ENCODE results near the gene IER2.
"Not testable (repeated sequence)": the region's sequence is repeated elsewhere in the genome, so short reads cannot be mapped to it uniquely, and the experiment has no call there.

Gene IER2

GRCh38 chr19:13165162-13165997 lies 15.2 kb downstream of the IER2 start:
- no peak for DNase-seq

DNA sequence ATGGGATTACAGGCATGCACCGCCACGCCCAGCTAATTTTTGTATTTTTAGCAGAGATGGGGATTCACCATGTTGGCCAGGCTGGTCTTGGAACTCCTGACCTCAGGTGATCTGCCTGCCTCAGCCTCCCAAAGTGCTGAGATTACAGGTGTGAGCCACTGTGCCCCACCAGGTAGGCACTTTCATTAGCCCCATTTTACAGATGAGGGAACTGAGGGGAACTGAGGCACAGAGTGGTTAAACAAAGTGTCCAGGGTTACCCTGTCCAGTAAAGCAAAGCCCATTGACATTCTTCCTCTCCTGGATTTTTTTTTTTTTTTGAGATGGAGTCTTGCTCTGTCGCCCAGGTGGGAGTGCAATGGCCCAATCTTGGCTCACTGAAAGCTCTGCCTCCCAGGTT lies 15.9 kb downstream of the IER2 start:
- DNase-seq = not testable (repeated sequence)

GRCh38 chr19:13169769-13170168 lies 19.6 kb downstream of the IER2 start:
- no peak for DNase-seq

DNA sequence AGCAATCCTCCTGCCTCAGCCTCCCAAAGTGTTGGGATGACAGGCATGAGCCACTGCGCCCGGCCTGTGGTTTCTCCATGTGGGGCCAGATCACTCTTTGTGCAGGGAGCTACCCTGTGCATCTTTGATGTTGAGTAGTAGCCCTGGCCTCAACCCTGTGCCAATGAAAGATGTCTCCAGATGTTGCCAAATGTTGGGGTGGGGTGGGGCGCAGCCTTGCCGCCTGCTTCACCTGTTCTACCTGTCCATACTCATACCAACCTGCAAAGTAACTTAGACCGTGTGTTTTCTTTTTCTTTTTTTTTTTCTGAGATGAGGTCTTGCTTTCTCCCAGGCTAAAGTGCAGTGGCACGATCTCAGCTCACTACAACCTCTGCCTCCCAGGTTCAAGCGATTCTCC lies 20.9 kb downstream of the IER2 start:
- no peak for DNase-seq

- DNase-seq = peak; percentile 84
Observed at GRCh38 chr19:13172346-13173138, 22.3 kb downstream of the IER2 start.

- no peak for DNase-seq
Observed at GRCh38 chr19:13173139-13173737, 23.0 kb downstream of the IER2 start.

GRCh38 chr19:13176345-13176744 lies 26.1 kb downstream of the IER2 start:
- no peak for DNase-seq

GRCh38 chr19:13177584-13177983 lies 27.4 kb downstream of the IER2 start:
- DNase-seq = not testable (repeated sequence)

GRCh38 chr19:13178291-13178690 lies 28.1 kb downstream of the IER2 start:
- not testable (repeated sequence) for DNase-seq

DNA sequence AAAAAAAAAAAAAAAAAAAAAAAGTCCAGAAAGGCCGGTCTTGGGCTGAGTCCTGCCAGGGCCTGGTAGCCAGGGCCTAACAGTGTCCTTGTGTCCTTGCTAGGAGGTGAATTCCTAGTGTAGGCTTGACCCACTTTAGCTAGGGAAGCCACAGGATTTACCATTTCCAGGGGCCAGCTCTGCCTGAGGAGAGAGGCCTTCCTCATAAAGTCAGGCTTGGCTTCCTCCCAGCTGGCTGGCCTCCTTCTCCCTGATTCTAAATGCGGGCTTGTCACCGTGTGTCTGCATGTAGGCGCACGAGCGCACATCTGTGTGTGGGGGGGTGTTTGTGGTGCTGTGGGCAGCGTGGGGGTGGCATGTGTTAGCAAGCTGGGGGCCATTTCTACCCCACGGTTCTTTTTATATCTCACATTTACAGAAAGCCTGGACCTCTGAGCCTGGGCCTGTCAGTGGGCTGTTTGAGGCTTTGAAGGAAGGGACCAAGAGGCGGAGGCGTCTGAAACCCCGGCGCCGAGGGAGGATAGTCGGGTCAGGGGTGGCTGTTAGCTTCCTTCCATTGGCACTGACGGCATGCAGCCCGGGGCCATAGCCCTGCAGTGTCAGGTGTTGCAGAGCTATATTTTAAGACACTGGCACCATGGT lies 31.7 kb downstream of the IER2 start:
- peak; percentile 38 for DNase-seq

DNA sequence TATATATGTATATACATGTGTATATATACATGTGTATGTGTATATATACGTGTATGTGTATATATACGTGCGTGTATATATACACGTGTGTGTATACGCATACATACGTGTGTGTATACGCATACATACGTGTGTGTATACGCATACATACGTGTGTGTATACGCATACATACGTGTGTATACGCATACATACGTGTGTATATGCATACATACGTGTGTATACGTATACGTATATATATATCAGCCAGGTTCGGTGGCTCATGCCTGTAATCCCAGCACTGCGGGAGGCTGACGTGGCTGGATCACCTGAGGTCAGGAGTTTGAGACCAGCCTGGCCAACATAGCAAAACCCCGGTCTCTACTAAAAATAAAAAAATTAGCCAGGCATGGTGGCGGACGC lies 34.7 kb downstream of the IER2 start:
- DNase-seq = not testable (repeated sequence)

DNA sequence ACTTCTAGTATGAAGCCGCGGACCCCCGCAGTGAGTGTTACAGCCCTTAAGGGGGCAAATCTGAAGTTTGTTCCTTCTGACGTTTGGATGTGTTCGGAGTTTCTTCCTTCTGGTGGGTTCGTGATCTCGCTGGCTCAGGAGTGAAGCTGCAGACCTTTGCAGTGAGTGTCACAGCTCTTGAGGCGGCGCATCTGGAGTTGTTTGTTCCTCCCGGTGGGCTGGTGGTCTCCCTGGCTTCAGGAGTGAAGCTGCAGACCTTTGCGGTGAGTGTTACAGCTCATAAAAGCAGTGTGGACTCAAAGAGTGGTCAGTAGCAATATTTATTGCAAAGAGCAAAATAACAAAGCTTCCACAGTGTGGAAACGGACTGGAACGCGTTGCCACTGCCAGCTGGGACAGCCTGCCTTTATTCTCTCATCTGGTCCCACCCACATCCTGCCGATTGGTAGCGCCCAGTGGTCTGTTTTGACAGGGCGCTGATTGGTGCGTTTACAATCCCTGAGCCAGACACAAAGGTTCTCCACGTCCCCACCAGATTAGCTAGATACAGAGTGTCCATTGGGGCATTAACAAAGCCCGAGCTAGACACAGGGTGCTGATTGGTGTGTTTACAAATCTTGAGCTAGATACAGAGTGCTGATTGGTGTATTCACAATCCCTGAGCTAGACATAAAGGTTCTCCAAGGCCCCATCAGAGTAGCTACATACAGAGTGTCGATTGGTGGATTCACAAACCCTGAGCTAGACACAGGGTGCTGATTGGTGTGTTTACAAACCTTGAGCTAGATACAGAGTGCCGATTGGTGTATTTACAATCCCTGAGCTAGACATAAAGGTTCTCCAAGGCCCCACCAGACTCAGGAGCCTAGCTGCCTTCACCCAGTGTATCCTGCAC lies 35.8 kb downstream of the IER2 start:
- not testable (repeated sequence) for DNase-seq

DNA sequence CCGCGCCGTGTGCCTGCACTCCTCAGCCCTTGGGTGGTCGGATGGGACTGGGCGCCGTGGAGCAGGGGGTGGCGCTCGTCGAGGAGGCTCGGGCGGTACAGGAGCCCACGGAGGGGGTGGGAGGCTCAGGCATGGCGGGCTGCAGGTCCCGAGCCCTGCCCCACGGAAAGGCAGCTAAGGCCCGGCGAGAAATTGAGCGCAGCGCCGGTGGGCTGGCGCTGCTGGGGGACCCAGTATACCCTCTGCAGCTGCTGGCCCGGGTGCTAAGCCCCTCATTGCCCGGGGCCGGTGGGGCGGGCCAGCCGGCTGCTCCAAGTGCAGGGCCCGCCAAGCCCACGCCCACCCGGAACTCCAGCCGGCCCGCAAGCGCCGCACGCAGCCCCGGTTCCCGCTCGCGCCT lies 36.5 kb downstream of the IER2 start:
- not testable (repeated sequence) for DNase-seq

- DNase-seq = no peak
Observed at GRCh38 chr19:13187419-13187818, 37.2 kb downstream of the IER2 start.

DNA sequence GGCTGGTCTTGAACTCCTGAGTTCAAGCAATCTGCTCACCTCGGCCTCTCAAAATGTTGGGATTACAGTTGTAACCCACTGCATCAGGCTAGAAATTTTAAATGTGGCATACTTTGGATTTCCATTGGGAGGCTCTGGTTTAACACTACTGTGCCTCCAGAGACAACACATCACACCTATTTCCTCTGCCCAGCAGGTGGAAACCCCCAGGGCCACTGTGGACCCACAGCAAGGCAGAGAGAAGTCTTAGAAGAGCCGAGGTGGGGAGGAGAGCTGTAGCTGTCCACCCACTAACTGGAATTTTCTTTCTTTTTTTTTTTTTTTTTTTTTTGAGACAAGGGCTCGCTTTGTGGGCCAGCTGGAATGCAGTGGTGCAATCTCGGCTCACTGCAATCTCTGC lies 39.4 kb downstream of the IER2 start:
- DNase-seq = no peak

GRCh38 chr19:13190781-13191540 lies 40.8 kb downstream of the IER2 start:
- no peak for DNase-seq

- DNase-seq = peak; percentile 52
Observed at GRCh38 chr19:13195678-13196077, 45.5 kb downstream of the IER2 start.

DNA sequence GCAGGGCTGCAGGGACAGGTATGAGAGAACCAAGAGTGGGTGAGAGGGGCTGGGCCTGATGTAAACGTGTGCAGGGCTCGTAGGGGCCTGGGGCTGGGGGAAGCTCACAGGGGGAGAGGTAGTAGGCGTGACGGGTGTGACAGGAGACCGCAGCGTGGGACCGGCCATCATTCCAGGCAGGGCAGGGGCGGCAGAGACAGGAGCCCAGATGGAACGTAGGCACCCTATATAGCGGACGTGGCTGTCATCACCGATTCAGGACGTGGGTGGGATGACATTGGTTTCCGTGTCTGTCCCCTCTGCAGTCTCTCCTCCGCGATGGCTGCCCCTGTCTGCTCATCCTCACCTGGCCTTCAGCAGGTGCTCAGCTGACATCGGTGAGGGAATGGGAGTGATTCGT lies 48.4 kb downstream of the IER2 start:
- no peak for DNase-seq

GRCh38 chr19:13202112-13202511 lies 51.9 kb downstream of the IER2 start:
- DNase-seq = not testable (repeated sequence)
